ENCODE results near the gene TCEAL4.

The TCEAL4 gene

DNA sequence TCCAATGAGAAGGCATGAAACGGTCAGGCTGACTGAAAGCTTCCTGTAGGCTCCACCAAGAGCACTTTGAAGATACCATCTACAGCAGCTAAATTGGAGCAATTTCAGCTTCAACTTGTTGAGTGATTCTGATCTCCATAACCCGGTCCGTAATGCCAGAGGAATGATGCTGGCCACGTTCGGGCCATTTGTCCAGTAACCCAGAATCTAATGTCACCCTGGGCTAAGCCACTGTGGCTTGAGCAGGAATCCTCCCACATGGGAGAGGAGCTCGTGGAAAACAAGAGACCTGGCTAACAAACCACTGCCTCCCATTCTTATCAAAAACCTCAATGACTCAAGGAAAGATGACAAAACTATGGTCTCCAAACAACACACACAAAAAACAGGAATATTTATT lies 14.2 kb upstream of the TCEAL4 start:
- Histone ChIP-seq H4K20me1 (ENCODE audit: insufficient read depth) (no peaks in the 10 kb centered on the region), H3K27me3 (ENCODE audit: insufficient read depth, low read depth) (no peaks in the 10 kb centered on the region), H3K4me3 (IDR thresholded peaks at IDR 0.05; ENCODE audit: insufficient read depth, low read depth, low read length) (no peak overlapping the region), H3K9ac (no peak overlapping the region), H3K27ac (no peak overlapping the region), H2AFZ (ENCODE audit: low read depth) (no peak overlapping the region), H3K36me3 (ENCODE audit: insufficient read depth) (no peaks in the 10 kb centered on the region), H3K4me2 (no peak overlapping the region), H3K4me1 (ENCODE audit: low read depth, poor library complexity, severe bottlenecking) (no peaks in the 10 kb centered on the region), H3K79me2 (ENCODE audit: insufficient read depth, low read depth) (no peaks in the 10 kb centered on the region)
- TF ChIP-seq, protein P1, sequence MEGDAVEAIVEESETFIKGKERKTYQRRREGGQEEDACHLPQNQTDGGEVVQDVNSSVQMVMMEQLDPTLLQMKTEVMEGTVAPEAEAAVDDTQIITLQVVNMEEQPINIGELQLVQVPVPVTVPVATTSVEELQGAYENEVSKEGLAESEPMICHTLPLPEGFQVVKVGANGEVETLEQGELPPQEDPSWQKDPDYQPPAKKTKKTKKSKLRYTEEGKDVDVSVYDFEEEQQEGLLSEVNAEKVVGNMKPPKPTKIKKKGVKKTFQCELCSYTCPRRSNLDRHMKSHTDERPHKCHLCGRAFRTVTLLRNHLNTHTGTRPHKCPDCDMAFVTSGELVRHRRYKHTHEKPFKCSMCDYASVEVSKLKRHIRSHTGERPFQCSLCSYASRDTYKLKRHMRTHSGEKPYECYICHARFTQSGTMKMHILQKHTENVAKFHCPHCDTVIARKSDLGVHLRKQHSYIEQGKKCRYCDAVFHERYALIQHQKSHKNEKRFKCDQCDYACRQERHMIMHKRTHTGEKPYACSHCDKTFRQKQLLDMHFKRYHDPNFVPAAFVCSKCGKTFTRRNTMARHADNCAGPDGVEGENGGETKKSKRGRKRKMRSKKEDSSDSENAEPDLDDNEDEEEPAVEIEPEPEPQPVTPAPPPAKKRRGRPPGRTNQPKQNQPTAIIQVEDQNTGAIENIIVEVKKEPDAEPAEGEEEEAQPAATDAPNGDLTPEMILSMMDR (conservative IDR thresholded peaks at IDR 0.05; ENCODE audit: low read depth, low read length): no peak

DNA sequence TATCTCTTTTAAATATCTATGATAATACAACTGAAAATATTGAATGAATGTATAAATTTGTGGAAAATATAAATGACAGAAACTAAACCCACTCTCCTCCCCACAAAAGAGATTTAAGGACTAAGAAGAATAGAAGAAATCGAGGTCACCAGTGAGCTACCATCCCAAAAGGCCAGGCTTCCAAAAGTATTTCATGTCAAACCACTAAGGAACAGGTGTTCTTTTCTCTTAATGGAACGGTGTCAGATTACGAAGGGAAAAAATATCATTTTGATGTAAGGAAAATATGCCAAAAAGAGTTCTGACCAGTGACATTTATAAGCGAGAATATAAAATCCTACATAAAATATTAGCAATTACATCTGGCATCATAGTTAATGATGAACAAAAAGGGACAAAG lies 13.6 kb upstream of the TCEAL4 start:
- Histone ChIP-seq H3K4me2 (no peak overlapping the region), H3K27ac (no peak overlapping the region), H3K79me2 (ENCODE audit: insufficient read depth, low read depth) (no peaks in the 10 kb centered on the region), H3K4me3 (IDR thresholded peaks at IDR 0.05; ENCODE audit: insufficient read depth, low read depth, low read length) (no peak overlapping the region), H3K9ac (no peak overlapping the region), H3K27me3 (ENCODE audit: insufficient read depth, low read depth) (no peaks in the 10 kb centered on the region), H3K36me3 (ENCODE audit: insufficient read depth) (no peaks in the 10 kb centered on the region), H2AFZ (ENCODE audit: low read depth) (no peak overlapping the region), H4K20me1 (ENCODE audit: insufficient read depth) (no peaks in the 10 kb centered on the region), H3K4me1 (ENCODE audit: low read depth, poor library complexity, severe bottlenecking) (no peaks in the 10 kb centered on the region)
- TF ChIP-seq, protein P1 (conservative IDR thresholded peaks at IDR 0.05; ENCODE audit: low read depth, low read length): no peak

DNA sequence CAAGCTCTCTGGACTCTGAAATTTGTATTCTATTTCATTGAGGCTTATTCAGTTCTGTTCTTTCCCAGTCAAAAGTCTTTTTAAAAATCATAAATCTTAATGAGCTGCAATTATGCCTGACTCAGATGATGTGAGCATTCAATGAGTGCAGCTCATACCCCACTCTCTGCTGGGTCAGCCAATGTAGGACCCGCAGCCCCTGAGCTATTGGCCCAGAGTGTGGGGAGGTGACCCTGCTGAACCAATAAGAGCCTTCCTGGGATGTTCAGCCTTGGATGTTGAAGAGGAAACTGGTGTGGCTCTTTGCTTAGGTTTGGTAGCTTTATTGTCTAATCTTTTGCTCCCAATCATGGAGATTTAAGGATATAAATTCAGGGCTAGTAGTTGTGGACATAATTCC lies 12.1 kb upstream of the TCEAL4 start:
- Histone ChIP-seq H4K20me1 (ENCODE audit: insufficient read depth) (no peaks in the 10 kb centered on the region), H3K4me2 (no peak overlapping the region), H3K27me3 (ENCODE audit: insufficient read depth, low read depth) (no peaks in the 10 kb centered on the region), H2AFZ (ENCODE audit: low read depth) (no peak overlapping the region), H3K4me1 (ENCODE audit: low read depth, poor library complexity, severe bottlenecking) (no peaks in the 10 kb centered on the region), H3K9ac (no peak overlapping the region), H3K36me3 (ENCODE audit: insufficient read depth) (no peaks in the 10 kb centered on the region), H3K27ac (no peak overlapping the region), H3K79me2 (ENCODE audit: insufficient read depth, low read depth) (no peaks in the 10 kb centered on the region), H3K4me3 (IDR thresholded peaks at IDR 0.05; ENCODE audit: insufficient read depth, low read depth, low read length) (no peak overlapping the region)
- TF ChIP-seq, protein P1 (conservative IDR thresholded peaks at IDR 0.05; ENCODE audit: low read depth, low read length): no peak

DNA sequence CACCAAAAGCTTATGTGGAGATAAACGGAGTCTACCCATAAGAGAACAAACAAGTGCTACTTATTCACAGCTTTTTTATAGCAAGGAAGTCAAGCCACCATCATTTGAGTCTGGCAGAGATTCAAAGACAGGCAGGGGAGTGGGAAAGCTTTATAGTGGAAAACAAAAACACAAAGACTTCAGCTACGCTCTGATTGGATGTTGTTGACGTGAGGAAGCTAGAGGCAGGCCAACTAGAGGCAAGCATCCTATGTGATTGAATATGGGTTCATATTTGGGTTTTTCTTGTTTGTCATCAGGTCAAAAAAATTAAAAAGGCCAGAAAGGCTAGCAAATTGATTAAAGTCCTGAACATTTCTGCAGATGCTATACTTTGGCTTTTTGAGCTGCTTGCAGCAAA lies 719 bp upstream of the TCEAL4 start:
- Histone ChIP-seq H3K27ac (no peak overlapping the region), H3K4me1 (ENCODE audit: low read depth, poor library complexity, severe bottlenecking) (no peaks in the 10 kb centered on the region), H3K4me3 (IDR thresholded peaks at IDR 0.05; ENCODE audit: insufficient read depth, low read depth, low read length) (no peak overlapping the region), H3K9ac (0 out of 2 replicates have a peak overlapping the region, but pooled peaks have one; percentile 46), H4K20me1 (ENCODE audit: insufficient read depth) (no peaks in the 10 kb centered on the region), H3K4me2 (peak overlapping the region; percentile 88), H3K79me2 (ENCODE audit: insufficient read depth, low read depth) (no peaks in the 10 kb centered on the region), H3K27me3 (ENCODE audit: insufficient read depth, low read depth) (no peaks in the 10 kb centered on the region), H3K36me3 (ENCODE audit: insufficient read depth) (no peaks in the 10 kb centered on the region), H2AFZ (ENCODE audit: low read depth) (peak overlapping the region; percentile 71; the same call in 1 of the 2 replicates)
- TF ChIP-seq, protein P1 (conservative IDR thresholded peaks at IDR 0.05; ENCODE audit: low read depth, low read length): no peak

Data from KMS-11 (cell line).